HUES6 (cell line): ENCODE measurements around the gene EEFSEC.

Experiments used
- H3K27ac ChIP-seq: 2 replicates; pipeline ENCODE4 v1.7.0; 2013; ENCODE audit warnings: low read depth, mild to moderate bottlenecking, low read length, inconsistent platforms
- H3K27me3 ChIP-seq: 2 replicates; pipeline ENCODE4 v1.6.1; 2013; ENCODE audit warnings: low read length; ENCODE audit not compliant: control insufficient read depth, insufficient read depth
- H3K36me3 ChIP-seq: 2 replicates; pipeline ENCODE4 v1.6.1; 2013; ENCODE audit warnings: low read length; ENCODE audit not compliant: control insufficient read depth, insufficient read depth
- H3K4me1 ChIP-seq: 2 replicates; pipeline ENCODE4 v1.6.1; 2013; ENCODE audit warnings: low read length; ENCODE audit not compliant: control insufficient read depth, insufficient read depth
- H3K4me3 ChIP-seq: 2 replicates; pipeline ENCODE4 v1.5.1; 2013; ENCODE audit warnings: low read depth, low read length
- H3K9ac ChIP-seq: one replicate; pipeline ENCODE4 v1.6.1; 2013; ENCODE audit warnings: mild to moderate bottlenecking, low read length
- H3K9me3 ChIP-seq: 2 replicates; pipeline ENCODE4 v1.6.1; 2013; ENCODE audit warnings: low read depth, low read length; ENCODE audit not compliant: control insufficient read depth, insufficient read depth

The EEFSEC gene

GRCh38 chr3:128266453-128266852 lies 113.2 kb downstream of the EEFSEC start:
- peaks cover 24% of the 10 kb centered on the region for H3K4me1 ChIP-seq
- no peaks in the 10 kb centered on the region for H3K27me3 ChIP-seq
- no peaks in the 10 kb centered on the region for H3K9me3 ChIP-seq
- H3K4me3 ChIP-seq: no peak overlapping the region
- H3K9ac ChIP-seq: no peak overlapping the region
- H3K27ac ChIP-seq: no peak overlapping the region
- no peaks in the 10 kb centered on the region for H3K36me3 ChIP-seq

GRCh38 chr3:128267541-128267940 lies 114.3 kb downstream of the EEFSEC start:
- Histone ChIP-seq H3K27ac (no peak overlapping the region), H3K9ac (no peak overlapping the region), H3K27me3 (no peaks in the 10 kb centered on the region), H3K4me3 (no peak overlapping the region), H3K4me1 (peaks cover 25% of the 10 kb centered on the region), H3K36me3 (no peaks in the 10 kb centered on the region), H3K9me3 (no peaks in the 10 kb centered on the region)

GRCh38 chr3:128269006-128269775 lies 115.9 kb downstream of the EEFSEC start:
- Histone ChIP-seq H3K9ac (no peak overlapping the region), H3K4me3 (no peak overlapping the region), H3K36me3 (no peaks in the 10 kb centered on the region; the same call in 1 of the 2 replicates), H3K9me3 (no peaks in the 10 kb centered on the region), H3K27me3 (no peaks in the 10 kb centered on the region), H3K4me1 (peaks cover 31% of the 10 kb centered on the region), H3K27ac (no peak overlapping the region)

- H3K27me3 ChIP-seq: no peaks in the 10 kb centered on the region
- no peak overlapping the region for H3K4me3 ChIP-seq
- no peaks in the 10 kb centered on the region for H3K9me3 ChIP-seq
- peaks cover 37% of the 10 kb centered on the region for H3K4me1 ChIP-seq
- H3K36me3 ChIP-seq: no peaks in the 10 kb centered on the region; the same call in 1 of the 2 replicates
- no peak overlapping the region for H3K27ac ChIP-seq
- no peak overlapping the region for H3K9ac ChIP-seq
These were observed 116.5 kb downstream of the EEFSEC start for GRCh38 chr3:128269796-128270195.

- H3K4me1 ChIP-seq: peaks cover 45% of the 10 kb centered on the region
- no peaks in the 10 kb centered on the region for H3K9me3 ChIP-seq
- H3K27ac ChIP-seq: no peak overlapping the region; the same call in 1 of the 2 replicates
- H3K4me3 ChIP-seq: no peak overlapping the region
- H3K9ac ChIP-seq: no peak overlapping the region
- H3K27me3 ChIP-seq: no peaks in the 10 kb centered on the region
- no peaks in the 10 kb centered on the region; the same call in 1 of the 2 replicates for H3K36me3 ChIP-seq
These were observed 117.5 kb downstream of the EEFSEC start for GRCh38 chr3:128270559-128271492.

GRCh38 chr3:128271536-128272332 lies 118.5 kb downstream of the EEFSEC start:
- no peaks in the 10 kb centered on the region for H3K9me3 ChIP-seq
- H3K9ac ChIP-seq: no peak overlapping the region
- no peaks in the 10 kb centered on the region; the same call in 1 of the 2 replicates for H3K36me3 ChIP-seq
- H3K4me1 ChIP-seq: peaks cover 55% of the 10 kb centered on the region
- H3K27ac ChIP-seq: no peak overlapping the region
- H3K4me3 ChIP-seq: no peak overlapping the region
- H3K27me3 ChIP-seq: no peaks in the 10 kb centered on the region

GRCh38 chr3:128273109-128273840 lies 120.0 kb downstream of the EEFSEC start:
- Histone ChIP-seq H3K4me3 (no peak overlapping the region), H3K27me3 (no peaks in the 10 kb centered on the region; the same call in 1 of the 2 replicates)

GRCh38 chr3:128273841-128274573 lies 120.7 kb downstream of the EEFSEC start:
- no peak overlapping the region for H3K4me3 ChIP-seq
- H3K27me3 ChIP-seq: no peaks in the 10 kb centered on the region; the same call in 1 of the 2 replicates
- peaks cover 72% of the 10 kb centered on the region for H3K4me1 ChIP-seq
- H3K36me3 ChIP-seq: no peaks in the 10 kb centered on the region; the same call in 1 of the 2 replicates
- H3K27ac ChIP-seq: 0 out of 2 replicates have a peak overlapping the region, but pooled peaks have one; percentile 24
- no peaks in the 10 kb centered on the region for H3K9me3 ChIP-seq
- H3K9ac ChIP-seq: no peak overlapping the region

More at GRCh38 chr3:128273109-128273840, 120.0 kb downstream of the EEFSEC start:
- Histone ChIP-seq H3K27ac (no peak overlapping the region), H3K36me3 (no peaks in the 10 kb centered on the region; the same call in 1 of the 2 replicates), H3K4me1 (peaks cover 65% of the 10 kb centered on the region), H3K9ac (no peak overlapping the region), H3K9me3 (no peaks in the 10 kb centered on the region)

- Histone ChIP-seq H3K9ac (no peak overlapping the region), H3K27ac (no peak overlapping the region), H3K36me3 (no peaks in the 10 kb centered on the region; the same call in 1 of the 2 replicates), H3K27me3 (peaks cover 7% of the 10 kb centered on the region; the same call in 1 of the 2 replicates), H3K9me3 (no peaks in the 10 kb centered on the region), H3K4me1 (peaks cover 75% of the 10 kb centered on the region), H3K4me3 (no peak overlapping the region)
These were observed 121.6 kb downstream of the EEFSEC start for GRCh38 chr3:128274837-128275236.
